Measurements from ENCODE around the gene CASP1. TPM values are rescaled to one million over a fixed set of nuclear protein-coding genes. Genes with fewer than 3 reads are reported as not detected.

CASP1 gene
- total RNA-seq, 4 donors from 2014 or later, result 8.2 to 41.9 (median 16.6) TPM

DNA sequence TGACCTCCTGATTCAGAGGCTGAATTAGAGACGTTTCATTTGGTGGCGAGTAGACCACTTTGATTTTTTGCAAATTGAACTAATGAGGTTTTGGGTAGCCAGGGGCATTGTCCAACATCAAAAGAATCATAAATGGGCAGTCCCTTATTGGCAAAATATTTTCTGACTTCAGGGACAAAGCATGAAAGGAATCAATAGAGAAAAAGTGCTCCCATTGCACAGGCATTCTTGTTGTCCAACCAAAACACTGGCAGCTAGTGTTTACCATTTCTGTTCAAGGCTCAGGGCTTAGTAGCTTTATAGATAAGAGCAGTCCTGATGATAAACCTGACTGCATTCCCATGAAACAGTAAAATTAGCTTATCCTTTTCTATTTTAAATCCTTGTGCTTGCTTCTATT, 16.6 kb upstream of the CASP1 start:
- Histone ChIP-seq H3K27me3 (no peaks in the 10 kb centered on the region), H3K9me3 (no peaks in the 10 kb centered on the region), H3K4me1 (peaks cover 0 to 7% (median 3%) of the 10 kb centered on the region in 4 donors), H3K36me3 (no peaks in the 10 kb centered on the region), H3K27ac (no peak overlapping the region), H3K4me3 (no peak overlapping the region)
- intact Hi-C loops (cut with DNase I; ENCODE audit: low total_unique reads) (no loop called here), in situ Hi-C loops (cut with MboI; ENCODE audit: low pct_ligation_motif_present in 1 of 4, low pct_unique_long_range_greater_than_20kb in 1 of 4, low sequenced_read_pairs in 3 of 4) (no loop called here)
- no peak for DNase-seq
- TF ChIP-seq POLR2AphosphoS5 (IDR thresholded peaks at IDR 0.05) (no peak), EP300 (IDR thresholded peaks at IDR 0.05; ENCODE audit: low read depth) (no peak), POLR2A (IDR thresholded peaks at IDR 0.05) (no peak)
- TF ChIP-seq, protein P1, sequence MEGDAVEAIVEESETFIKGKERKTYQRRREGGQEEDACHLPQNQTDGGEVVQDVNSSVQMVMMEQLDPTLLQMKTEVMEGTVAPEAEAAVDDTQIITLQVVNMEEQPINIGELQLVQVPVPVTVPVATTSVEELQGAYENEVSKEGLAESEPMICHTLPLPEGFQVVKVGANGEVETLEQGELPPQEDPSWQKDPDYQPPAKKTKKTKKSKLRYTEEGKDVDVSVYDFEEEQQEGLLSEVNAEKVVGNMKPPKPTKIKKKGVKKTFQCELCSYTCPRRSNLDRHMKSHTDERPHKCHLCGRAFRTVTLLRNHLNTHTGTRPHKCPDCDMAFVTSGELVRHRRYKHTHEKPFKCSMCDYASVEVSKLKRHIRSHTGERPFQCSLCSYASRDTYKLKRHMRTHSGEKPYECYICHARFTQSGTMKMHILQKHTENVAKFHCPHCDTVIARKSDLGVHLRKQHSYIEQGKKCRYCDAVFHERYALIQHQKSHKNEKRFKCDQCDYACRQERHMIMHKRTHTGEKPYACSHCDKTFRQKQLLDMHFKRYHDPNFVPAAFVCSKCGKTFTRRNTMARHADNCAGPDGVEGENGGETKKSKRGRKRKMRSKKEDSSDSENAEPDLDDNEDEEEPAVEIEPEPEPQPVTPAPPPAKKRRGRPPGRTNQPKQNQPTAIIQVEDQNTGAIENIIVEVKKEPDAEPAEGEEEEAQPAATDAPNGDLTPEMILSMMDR (IDR thresholded peaks at IDR 0.05), result no peak
- WGBS, 2 donors (ENCODE audit: low coverage in 1 of 2), result 86% methylated on average over 2 of the region's 2 CpGs; no CpG with 5 or more reads in 1 of the 2 donors

DNA sequence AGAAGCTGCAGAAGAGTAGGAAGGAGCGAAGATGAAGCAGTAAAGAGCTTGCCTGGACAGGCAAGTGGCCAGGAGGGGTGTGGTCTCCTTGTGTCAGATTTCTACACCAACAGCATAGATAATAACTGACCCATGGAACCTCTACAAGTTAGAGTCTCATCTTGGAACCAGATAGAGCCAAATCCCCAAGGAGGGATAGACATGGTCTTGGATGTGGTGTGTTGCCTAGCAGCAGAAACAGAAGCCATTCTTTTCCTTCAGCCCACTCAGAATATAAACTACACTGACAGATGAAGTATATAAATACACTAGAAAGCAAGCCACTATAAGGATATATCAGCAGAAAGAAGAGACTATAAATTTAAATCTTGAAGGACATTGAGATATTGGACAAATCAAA, 14.5 kb upstream of the CASP1 start:
- H3K4me1 ChIP-seq, result peaks cover 0 to 24% (median 8%) of the 10 kb centered on the region in 4 donors
- no peak overlapping the region for H3K4me3 ChIP-seq
- H3K36me3 ChIP-seq, result no peaks in the 10 kb centered on the region
- WGBS, 2 donors (ENCODE audit: low coverage in 1 of 2), result 92 to 100% methylated on average over 1 of the region's 1 CpG
- no peaks in the 10 kb centered on the region for H3K27me3 ChIP-seq
- no peak for TF ChIP-seq EP300 (IDR thresholded peaks at IDR 0.05; ENCODE audit: low read depth)
- no peak for TF ChIP-seq POLR2AphosphoS5 (IDR thresholded peaks at IDR 0.05)
- TF ChIP-seq, protein P1 (IDR thresholded peaks at IDR 0.05), result no peak
- TF ChIP-seq POLR2A (IDR thresholded peaks at IDR 0.05), result no peak
- in situ Hi-C loops (cut with MboI; ENCODE audit: low pct_ligation_motif_present in 1 of 4, low pct_unique_long_range_greater_than_20kb in 1 of 4, low sequenced_read_pairs in 3 of 4), result no loop called here
- no peak for DNase-seq
- intact Hi-C loops (cut with DNase I; ENCODE audit: low total_unique reads), result no loop called here
- H3K27ac ChIP-seq, result no peak overlapping the region
- no peaks in the 10 kb centered on the region for H3K9me3 ChIP-seq

DNA sequence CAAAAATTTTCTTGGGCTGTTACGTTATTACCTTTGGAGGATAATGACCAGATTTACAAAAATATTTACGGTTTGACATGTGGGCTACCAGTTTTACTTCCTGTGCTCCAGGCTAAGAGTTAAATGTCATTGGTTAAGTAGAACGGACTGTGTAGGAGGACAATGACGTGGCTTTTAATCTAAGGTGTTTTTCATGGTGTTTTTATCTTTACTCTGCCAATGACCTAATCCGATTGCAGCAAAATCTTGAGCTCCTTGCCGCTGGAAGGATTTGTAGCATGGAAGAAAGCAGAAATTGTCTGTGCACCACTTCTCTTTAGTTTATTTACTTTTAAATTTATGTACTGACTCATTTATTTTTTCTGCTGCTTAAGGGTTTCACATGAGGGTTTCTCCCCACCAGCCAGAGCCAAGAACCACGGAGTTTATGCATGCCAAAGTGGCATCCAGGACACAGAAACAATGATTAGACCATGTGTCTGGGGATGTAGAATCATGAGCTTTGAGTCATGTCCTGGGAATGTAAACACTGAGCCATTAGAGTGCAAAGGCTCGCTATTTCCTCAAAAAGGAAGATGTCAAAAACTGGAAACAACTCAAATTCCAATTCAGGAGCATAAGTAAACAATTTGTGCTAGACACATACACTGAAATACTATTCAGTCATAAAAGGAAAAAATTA, 12.1 kb upstream of the CASP1 start:
- Histone ChIP-seq H3K4me1 (peaks cover 8 to 48% (median 21%) of the 10 kb centered on the region in 4 donors), H3K27ac (peak overlapping the region; percentile 38 to 84 (median 76)), H3K36me3 (no peaks in the 10 kb centered on the region), H3K27me3 (no peaks in the 10 kb centered on the region), H3K4me3 (no peak overlapping the region), H3K9me3 (no peaks in the 10 kb centered on the region)
- peak; percentile 35 for DNase-seq
- peak; percentile 53 to 87 (median 76) for TF ChIP-seq POLR2AphosphoS5 (IDR thresholded peaks at IDR 0.05)
- TF ChIP-seq, protein P1 (IDR thresholded peaks at IDR 0.05), result no peak
- TF ChIP-seq POLR2A (IDR thresholded peaks at IDR 0.05), result no peak
- WGBS, 2 donors (ENCODE audit: low coverage in 1 of 2), result 44 to 51% methylated on average over 8 of the region's 8 CpGs
- in situ Hi-C loops (cut with MboI; ENCODE audit: low pct_ligation_motif_present in 1 of 4, low pct_unique_long_range_greater_than_20kb in 1 of 4, low sequenced_read_pairs in 3 of 4), result no loop called here
- intact Hi-C loops (cut with DNase I; ENCODE audit: low total_unique reads), result no loop called here

DNA sequence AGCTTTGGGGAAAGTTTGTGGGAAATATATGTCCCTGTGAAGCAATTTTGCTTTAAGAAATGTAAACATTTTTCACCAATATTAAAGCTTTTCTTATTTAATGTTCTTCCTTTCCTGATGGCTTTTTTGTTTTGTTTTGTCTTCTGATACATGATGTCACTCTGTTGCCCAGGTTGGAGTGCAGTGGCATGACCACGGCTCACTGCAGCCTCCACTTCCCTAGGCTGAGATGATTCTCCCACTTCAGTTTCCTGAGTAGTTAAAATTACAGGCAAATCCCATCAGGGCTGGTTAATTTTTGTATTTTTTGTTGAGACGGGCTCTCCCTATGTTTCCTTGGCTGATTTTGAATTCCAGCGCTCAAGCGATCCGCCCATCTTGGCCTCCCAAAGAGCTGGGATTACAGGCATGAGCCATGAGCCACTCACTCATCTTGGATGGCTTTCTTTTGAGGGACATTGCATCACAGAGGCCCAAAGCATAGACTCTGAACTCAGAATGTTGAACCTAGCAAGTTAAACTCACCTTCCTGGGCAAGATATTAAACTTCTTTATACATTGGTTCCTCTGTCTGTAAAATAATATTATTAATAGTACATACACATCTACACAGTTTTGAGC, 10.8 kb upstream of the CASP1 start:
- in situ Hi-C loops (cut with MboI; ENCODE audit: low pct_ligation_motif_present in 1 of 4, low pct_unique_long_range_greater_than_20kb in 1 of 4, low sequenced_read_pairs in 3 of 4) (no loop called here), intact Hi-C loops (cut with DNase I; ENCODE audit: low total_unique reads) (no loop called here)
- Histone ChIP-seq H3K4me3 (peak overlapping the region in 3 of 4 donors; percentile 29 to 56 (median 37)), H3K27me3 (no peaks in the 10 kb centered on the region), H3K36me3 (peaks cover 0 to 4% (median 0%) of the 10 kb centered on the region in 4 donors), H3K4me1 (peaks cover 8 to 51% (median 21%) of the 10 kb centered on the region in 4 donors), H3K27ac (peak overlapping the region; percentile 70 to 84 (median 83)), H3K9me3 (no peaks in the 10 kb centered on the region)
- TF ChIP-seq EP300 (IDR thresholded peaks at IDR 0.05; ENCODE audit: low read depth) (no peak), POLR2AphosphoS5 (IDR thresholded peaks at IDR 0.05) (no peak), POLR2A (IDR thresholded peaks at IDR 0.05) (no peak)
- TF ChIP-seq, protein P1 (IDR thresholded peaks at IDR 0.05), result no peak
- no peak for DNase-seq
- WGBS, 2 donors (ENCODE audit: low coverage in 1 of 2), result 80% methylated on average over 5 of the region's 5 CpGs; no CpG with 5 or more reads in 1 of the 2 donors

Measured in transverse colon (tissue), 4 donors.